OCI-M2 (cell line): ENCODE results near the gene ANKHD1.

Source experiments
- DNase-seq: peaks from one replicate; lab custom pipeline; 2025; ENCODE audit not compliant: unreplicated experiment; lab: John Stamatoyannopoulos, UW

Gene ANKHD1

GRCh38 chr5:140587495-140587894 is 185.9 kb downstream of the ANKHD1 start:
- DNase-seq: no peak

DNA sequence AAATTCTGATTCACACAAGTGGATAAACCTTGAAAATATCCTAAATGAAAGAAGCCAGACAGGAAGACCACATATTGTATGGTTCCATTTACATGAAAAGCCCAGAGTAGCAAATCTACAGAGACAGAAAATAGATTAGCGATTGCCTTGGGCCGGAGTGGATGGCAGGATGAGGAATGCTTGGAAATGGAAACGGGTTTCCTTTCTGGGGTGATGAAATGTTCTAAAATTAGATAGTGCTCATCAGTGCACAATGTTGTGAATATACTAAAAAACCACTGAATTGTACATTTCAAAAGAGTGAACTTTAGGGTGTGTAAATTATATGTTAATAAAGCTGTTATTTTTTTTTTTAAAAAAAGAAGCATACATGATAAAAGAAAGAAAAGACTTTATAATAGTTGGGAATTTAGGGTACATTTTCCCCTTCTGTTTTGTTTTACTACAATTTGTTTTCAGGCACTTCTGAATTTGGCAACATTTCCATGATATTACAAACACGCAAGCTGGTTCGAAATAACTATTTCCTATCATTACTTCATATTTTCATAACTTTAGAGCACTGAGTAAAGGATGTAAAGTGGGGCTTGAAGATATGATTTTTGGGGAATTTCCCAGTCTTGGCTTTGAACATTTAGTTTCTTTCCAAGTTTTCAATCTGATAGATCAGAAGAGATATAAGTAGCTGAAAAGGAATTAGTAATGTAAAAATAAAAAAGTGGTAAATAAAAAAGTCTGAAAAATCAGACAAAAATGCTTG is 186.9 kb downstream of the ANKHD1 start:
- no peak for DNase-seq
